ENCODE data around the gene TRMT6. TPM values are rescaled to one million over a fixed set of nuclear protein-coding genes. Genes with fewer than 3 reads are reported as not detected.

Gene TRMT6
- total and polyA plus RNA-seq, 10 of the 15 experiments (the other 5 are each of a cell fraction or from before 2014, with no cell fraction given), result 18.2 to 35.5 (median 22.6) TPM

GRCh38 chr20:5899444-5899843, 50.9 kb downstream of the TRMT6 start:
- Histone ChIP-seq H3K9ac (ENCODE audit: control insufficient read depth, insufficient read depth, low read length) (no peak overlapping the region), H3K79me2 (ENCODE audit: control insufficient read depth, insufficient read depth, low read length) (no peaks in the 10 kb centered on the region), H3K36me3 (ENCODE audit: control insufficient read depth in 2 of 2, insufficient read depth in 2 of 2, low read length in 1 of 2) (no peaks in the 10 kb centered on the region), H3K9me3 (replicated peaks; ENCODE audit: control insufficient read depth, insufficient read depth, low read length) (no peaks in the 10 kb centered on the region), H4K20me1 (ENCODE audit: control insufficient read depth, insufficient read depth) (no peaks in the 10 kb centered on the region), H3K4me3 (no peak overlapping the region), H3K27ac (ENCODE audit: control insufficient read depth, insufficient read depth) (no peak overlapping the region), H3K4me2 (ENCODE audit: control insufficient read depth, insufficient read depth) (no peak overlapping the region), H2AFZ (ENCODE audit: control insufficient read depth, low read depth, low read length) (no peak overlapping the region), H3K27me3 (replicated peaks in 1 of 2; ENCODE audit: control insufficient read depth in 2 of 2, insufficient read depth in 2 of 2, low read length in 1 of 2) (no peaks in the 10 kb centered on the region; a peak in 1 of 4 replicates), H3K4me1 (ENCODE audit: control insufficient read depth, insufficient read depth, low read length) (no peaks in the 10 kb centered on the region)
- 0% methylated on average over 1 of the region's 1 CpG for WGBS (ENCODE audit: insufficient coverage, insufficient replicate concordance, low lambda C conversion rate, missing lambda C conversion rate)
- TF ChIP-seq NR2C2 (IDR thresholded peaks at IDR 0.05; ENCODE audit: borderline replicate concordance, control insufficient read depth, insufficient read length, low read depth) (no peak), IRF5 (IDR thresholded peaks at IDR 0.05; ENCODE audit: borderline replicate concordance) (no peak), PML (IDR thresholded peaks at IDR 0.05; ENCODE audit: low read length) (no peak), CREB1 (IDR thresholded peaks at IDR 0.05; ENCODE audit: low read depth) (no peak), ZNF207 (IDR thresholded peaks at IDR 0.05; ENCODE audit: borderline replicate concordance) (no peak), NFYA (IDR thresholded peaks at IDR 0.05; ENCODE audit: borderline replicate concordance, low read depth, low read length) (no peak), HDAC6 (IDR thresholded peaks at IDR 0.05; ENCODE audit: unreplicated experiment) (no peak), SMC3 (IDR thresholded peaks at IDR 0.05; ENCODE audit: borderline replicate concordance, low read length) (no peak), FOXK2 (IDR thresholded peaks at IDR 0.05) (no peak), MTA2 (IDR thresholded peaks at IDR 0.05; ENCODE audit: low read depth) (no peak), BHLHE40 (IDR thresholded peaks at IDR 0.05; ENCODE audit: borderline replicate concordance in 1 of 2, low read depth in 2 of 2, low read length in 1 of 2) (no peak), CEBPB (IDR thresholded peaks at IDR 0.05; ENCODE audit: borderline replicate concordance in 1 of 2, low read depth in 2 of 2, low read length in 2 of 2) (no peak), E2F4 (IDR thresholded peaks at IDR 0.05; ENCODE audit: low read depth, low read length) (no peak), MTA3 (IDR thresholded peaks at IDR 0.05; ENCODE audit: borderline replicate concordance, low read length) (no peak), NR2F1 (conservative IDR thresholded peaks at IDR 0.05) (no peak), SREBF2 (IDR thresholded peaks at IDR 0.05; ENCODE audit: low read length) (no peak), POLR2AphosphoS2 (IDR thresholded peaks at IDR 0.05; ENCODE audit: low read depth, low read length) (no peak), TCF12 (IDR thresholded peaks at IDR 0.05; ENCODE audit: low read depth, low read length) (no peak), SMAD5 (IDR thresholded peaks at IDR 0.05; ENCODE audit: low read depth) (no peak), PAX8 (IDR thresholded peaks at IDR 0.05) (no peak)
- CTCF ChIA-PET, result no interaction called here
- no peak for FAIRE-seq
- no peak for ATAC-seq
- no TSS peak for BruUV-seq (replicated peaks)
- POLR2A ChIA-PET, result interaction anchor here (0.6 kb wide), 1 partner anchor 73 kb away, joined by 3 read pairs; no protein-coding TSS in a partner anchor
- intact Hi-C loops (cut with micrococcal nuclease; ENCODE audit: unreplicated experiment) (no loop called here), in situ Hi-C loops (cut with MboI) (no loop called here)
- RAD21 ChIA-PET (ENCODE audit: unreplicated experiment), result no interaction called here
- SMC1A ChIA-PET (ENCODE audit: uncharacterized antibody, unreplicated experiment), result interaction anchor here (0.6 kb wide), 1 partner anchor 14 kb away, joined by 3 read pairs; no protein-coding TSS in a partner anchor
- DNase-seq (ENCODE audit: low read depth, low spot score), result no peak

All from GM12878 (cell line).